ENCODE measurements around the gene HPS1. TPM values are rescaled to one million over a fixed set of nuclear protein-coding genes. Genes with fewer than 3 reads are reported as not detected.

The HPS1 gene
- total and polyA plus RNA-seq, 2 of the 8 experiments (the other 6 are each of a cell fraction or from before 2014, with no cell fraction given): 38.7 to 61.7 TPM

GRCh38 chr10:98477861-98478260 is 31.1 kb upstream of the HPS1 start:
- Histone ChIP-seq H3K9me3 (ENCODE audit: insufficient read depth in 2 of 2, low read depth in 1 of 2, low read length in 1 of 2) (no peaks in the 10 kb centered on the region), H3K23me2 (ENCODE audit: low read depth, low read length) (no peaks in the 10 kb centered on the region), H2AK5ac (ENCODE audit: low read depth, low read length) (no peak overlapping the region), H2BK15ac (ENCODE audit: low read length) (no peak overlapping the region), H3K14ac (ENCODE audit: insufficient read length) (no peak overlapping the region), H4K20me1 (replicated peaks in 1 of 2; ENCODE audit: control insufficient read depth in 1 of 2, insufficient read depth in 2 of 2, low read length in 2 of 2) (no peaks in the 10 kb centered on the region), H2BK12ac (ENCODE audit: low read depth, low read length) (no peak overlapping the region), H3K27ac (ENCODE audit: low read depth, low read length) (no peak overlapping the region), H3K9ac (replicated peaks in 1 of 4; ENCODE audit: extremely low read depth in 1 of 4, low read depth in 3 of 4, low read length in 3 of 4) (no peak overlapping the region), H3K4ac (replicated peaks; ENCODE audit: insufficient read length, low read depth, low read length) (no peak overlapping the region), H3K79me2 (ENCODE audit: control insufficient read depth in 1 of 2, insufficient read depth in 2 of 2, low read length in 2 of 2) (no peaks in the 10 kb centered on the region), H2AFZ (ENCODE audit: low read length) (no peak overlapping the region), H3K18ac (ENCODE audit: extremely low read depth, low read length) (no peak overlapping the region), H3K23ac (ENCODE audit: insufficient read length) (no peak overlapping the region), H4K8ac (ENCODE audit: extremely low read depth, insufficient read depth, low read length) (no peak overlapping the region), H3K79me1 (ENCODE audit: low read depth, low read length) (no peaks in the 10 kb centered on the region), H4K5ac (ENCODE audit: insufficient read length, low read depth, low read length) (no peak overlapping the region), H2BK120ac (replicated peaks; ENCODE audit: low read depth, low read length) (no peak overlapping the region), H3K4me2 (ENCODE audit: insufficient read depth in 1 of 2, low read depth in 2 of 2, low read length in 2 of 2) (no peak overlapping the region), H3K27me3 (replicated peaks in 1 of 4; ENCODE audit: control insufficient read depth in 3 of 4, extremely low read depth in 1 of 4, insufficient read depth in 3 of 4, low read length in 3 of 4) (no peaks in the 10 kb centered on the region), H4K91ac (replicated peaks; ENCODE audit: insufficient read length, low read length) (no peak overlapping the region), H2BK20ac (ENCODE audit: low read length) (no peak overlapping the region), H3K4me3 (ENCODE audit: extremely low read depth in 1 of 4, insufficient read depth in 2 of 4, low read depth in 3 of 4, low read length in 4 of 4) (no peak overlapping the region), H3K56ac (replicated peaks; ENCODE audit: insufficient read length, low read depth, low read length) (no peak overlapping the region), H3K4me1 (replicated peaks in 1 of 4; ENCODE audit: control insufficient read depth in 3 of 4, insufficient read depth in 4 of 4, low read length in 3 of 4) (no peaks in the 10 kb centered on the region), H2BK5ac (ENCODE audit: low read depth, low read length) (no peak overlapping the region), H3K36me3 (ENCODE audit: control insufficient read depth in 2 of 4, insufficient read depth in 4 of 4, low read length in 3 of 4) (no peaks in the 10 kb centered on the region)
- ChIA-PET POLR2A (ENCODE audit: partially characterized antibody) (no interaction called here), CTCF (ENCODE audit: partially characterized antibody) (interaction anchor here (1.0 to 1.3 kb wide), 3 partner anchors 11 to 190 kb away, joined by 3 to 4 read pairs (median 4); no protein-coding TSS in a partner anchor)
- DNase-seq (ENCODE audit: low read depth in 1 of 2, low spot score in 2 of 2) (no peak), FAIRE-seq (no peak)
- TF ChIP-seq EGR1 (IDR thresholded peaks at IDR 0.05; ENCODE audit: borderline replicate concordance, low read depth, low read length) (no peak), HDAC2 (IDR thresholded peaks at IDR 0.05; ENCODE audit: borderline replicate concordance in 1 of 2, low read depth in 2 of 2, low read length in 2 of 2) (no peak), CHD2 (IDR thresholded peaks at IDR 0.05; ENCODE audit: low read length) (no peak), TBP (IDR thresholded peaks at IDR 0.05; ENCODE audit: low read depth, low read length) (no peak), CBX8 (IDR thresholded peaks at IDR 0.05; ENCODE audit: borderline replicate concordance, low read depth, low read length) (no peak), SIN3A (conservative IDR thresholded peaks at IDR 0.05 in 1 of 2, IDR thresholded peaks at IDR 0.05 in 1 of 2; ENCODE audit: low read depth in 1 of 2, low read length in 2 of 2) (no peak), CTBP2 (IDR thresholded peaks at IDR 0.05; ENCODE audit: borderline replicate concordance, insufficient read depth, insufficient read length, low read length) (no peak), HDAC6 (IDR thresholded peaks at IDR 0.05; ENCODE audit: low read depth, low read length) (no peak), TAF7 (optimal IDR thresholded peaks at IDR 0.05; ENCODE audit: borderline replicate concordance, low read depth, low read length) (no peak), SP4 (IDR thresholded peaks at IDR 0.05; ENCODE audit: low read length) (no peak), KDM1A (IDR thresholded peaks at IDR 0.05; ENCODE audit: borderline replicate concordance, low read length) (no peak)

Data from H1 (cell line).